Peyer's patch (tissue), 4 donors: ENCODE data around the gene FILIP1L. TPM values are rescaled to one million over a fixed set of nuclear protein-coding genes. Genes with fewer than 3 reads are reported as not detected.

Experiments
- DNase-seq, 3 donors: peaks; one replicate each; pipeline ENCODE4 v3.0.0-alpha.2; 2017 to 2019
- H3K27ac ChIP-seq, 4 donors: fragments of 200-600 bp; sonication (generic); one replicate each; pipeline ENCODE4 v1.5.1; 2016 to 2019
- H3K27me3 ChIP-seq, 2 donors: fragments of 200-600 bp; sonication (generic); one replicate each; pipeline ENCODE4 v1.5.1; 2019
- H3K36me3 ChIP-seq, 3 donors: fragments of 200-600 bp; sonication (generic); one replicate each; pipeline ENCODE4 v1.5.1; 2016 to 2019
- H3K4me1 ChIP-seq, 4 donors: fragments of 200-600 bp; sonication (generic); one replicate each; pipeline ENCODE4 v1.5.1; 2016 to 2019
- H3K4me3 ChIP-seq, 4 donors: fragments of 200-600 bp; sonication (generic); 1 replicate in 3 of 4; 2 replicates in 1 of 4; pipeline ENCODE4 v1.5.1; 2016 to 2019; ENCODE audit warnings: mild to moderate bottlenecking in 1 of 4
- H3K9me3 ChIP-seq, 4 donors: fragments of 200-600 bp; sonication (generic); one replicate each; pipeline ENCODE4 v1.5.1; 2016 to 2019; ENCODE audit warnings: mild to moderate bottlenecking in 1 of 4
- CTCF ChIP-seq, 6 experiments: fragments of 450-650 bp in 4 of 6; fragments of 200-600 bp in 2 of 6; sonication (generic) in 1 of 6; IDR thresholded peaks; one replicate each; pipeline ENCODE4 v1.5.1; 2017 to 2019; ENCODE audit warnings: antibody characterized with exemption in 6 of 6, mild to moderate bottlenecking in 3 of 6, moderate library complexity in 1 of 6
- POLR2A ChIP-seq, 2 donors: fragments of 450-650 bp; IDR thresholded peaks; one replicate each; pipeline ENCODE4 v1.5.1; 2017; ENCODE audit warnings: antibody characterized with exemption in 2 of 2, mild to moderate bottlenecking in 2 of 2, moderate library complexity in 2 of 2
- total RNA-seq, 4 donors: library from RNA; depleted of rRNA; stranded (reverse); fragments of >200 nt; gene quantifications; one replicate each; pipeline ENCODE4 v1.1.0, GENCODE V29; 2016

FILIP1L gene
- total RNA-seq, 4 donors from 2014 or later = 5.3 to 69.3 (median 13.1) TPM

DNA sequence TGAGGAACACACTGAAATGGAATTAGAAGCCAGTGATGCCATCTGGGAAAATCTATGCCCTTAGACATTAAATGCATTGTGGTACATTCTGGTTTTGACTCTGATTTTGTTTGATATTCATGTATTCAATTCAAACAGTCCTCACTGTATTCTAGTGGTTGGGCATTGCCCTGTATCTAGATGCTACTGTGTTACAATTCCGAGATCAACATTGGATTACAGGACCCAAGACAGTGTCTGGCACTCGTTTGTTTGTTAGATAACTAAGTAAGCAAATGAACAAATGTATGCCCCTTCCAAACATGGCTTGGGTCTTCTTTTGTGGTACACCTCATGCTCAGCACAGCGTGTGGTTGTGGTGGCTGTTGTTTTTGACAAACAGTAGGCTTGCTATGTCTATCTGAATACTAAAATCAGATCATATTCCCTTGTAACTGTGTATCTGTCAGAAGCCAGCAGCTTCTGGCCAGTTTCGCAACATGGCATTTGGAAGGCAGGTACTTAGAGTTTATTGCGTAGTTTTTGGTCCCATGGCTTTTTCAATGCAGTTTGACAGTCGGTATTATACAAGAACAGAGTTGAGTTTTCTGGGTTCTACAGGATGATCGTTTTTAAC is 5.7 kb downstream of the FILIP1L start:
- Histone ChIP-seq H3K27ac (no peak overlapping the region), H3K27me3 (no peaks in the 10 kb centered on the region), H3K4me3 (no peak overlapping the region), H3K4me1 (peaks cover 0 to 5% (median 0%) of the 10 kb centered on the region in 4 donors), H3K9me3 (no peaks in the 10 kb centered on the region), H3K36me3 (no peaks in the 10 kb centered on the region)
- DNase-seq = no peak
- TF ChIP-seq CTCF (IDR thresholded peaks at IDR 0.05) (no peak), POLR2A (IDR thresholded peaks at IDR 0.05) (no peak)

DNA sequence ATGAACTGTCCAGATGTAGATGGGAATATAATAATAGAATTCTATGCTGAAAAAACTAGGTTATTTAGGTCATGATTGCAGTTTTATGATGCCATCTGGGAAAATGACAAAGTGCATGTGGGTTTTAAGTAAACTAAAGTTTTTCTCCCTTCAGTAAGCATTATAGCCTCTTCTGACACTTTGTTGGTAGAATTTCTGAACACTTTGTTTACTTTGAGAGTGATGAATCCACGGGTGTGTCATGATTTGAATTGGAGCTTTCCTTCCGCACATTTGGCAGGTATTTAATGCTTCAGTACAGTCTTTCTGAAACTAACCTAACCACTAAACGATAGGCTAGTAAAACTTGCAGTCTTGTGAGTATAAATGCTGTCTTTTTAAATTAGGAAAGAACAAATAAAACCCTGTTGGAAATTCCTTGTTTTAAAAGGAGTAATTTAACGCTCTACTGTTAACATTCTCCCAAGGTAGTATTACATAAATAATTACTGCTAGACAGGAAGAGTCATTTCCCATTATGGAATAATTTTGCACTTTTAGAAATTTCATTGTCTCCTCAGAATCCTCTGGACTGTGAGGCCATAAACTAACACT is 7.0 kb downstream of the FILIP1L start:
- no peak for TF ChIP-seq CTCF (IDR thresholded peaks at IDR 0.05)
- TF ChIP-seq POLR2A (IDR thresholded peaks at IDR 0.05) = no peak
- no peak overlapping the region for H3K27ac ChIP-seq
- H3K36me3 ChIP-seq = no peaks in the 10 kb centered on the region
- H3K27me3 ChIP-seq = no peaks in the 10 kb centered on the region
- no peak for DNase-seq
- H3K9me3 ChIP-seq = no peaks in the 10 kb centered on the region
- peaks cover 0 to 5% (median 0%) of the 10 kb centered on the region in 4 donors for H3K4me1 ChIP-seq
- H3K4me3 ChIP-seq = no peak overlapping the region

GRCh38 chr3:100106531-100107141 is 7.7 kb downstream of the FILIP1L start:
- H3K4me1 ChIP-seq = peaks cover 0 to 5% (median 0%) of the 10 kb centered on the region in 4 donors
- no peak for DNase-seq
- TF ChIP-seq POLR2A (IDR thresholded peaks at IDR 0.05) (no peak), CTCF (IDR thresholded peaks at IDR 0.05) (no peak)
- H3K9me3 ChIP-seq = no peaks in the 10 kb centered on the region
- H3K27me3 ChIP-seq = no peaks in the 10 kb centered on the region
- no peaks in the 10 kb centered on the region for H3K36me3 ChIP-seq
- H3K27ac ChIP-seq = no peak overlapping the region
- H3K4me3 ChIP-seq = no peak overlapping the region

DNA sequence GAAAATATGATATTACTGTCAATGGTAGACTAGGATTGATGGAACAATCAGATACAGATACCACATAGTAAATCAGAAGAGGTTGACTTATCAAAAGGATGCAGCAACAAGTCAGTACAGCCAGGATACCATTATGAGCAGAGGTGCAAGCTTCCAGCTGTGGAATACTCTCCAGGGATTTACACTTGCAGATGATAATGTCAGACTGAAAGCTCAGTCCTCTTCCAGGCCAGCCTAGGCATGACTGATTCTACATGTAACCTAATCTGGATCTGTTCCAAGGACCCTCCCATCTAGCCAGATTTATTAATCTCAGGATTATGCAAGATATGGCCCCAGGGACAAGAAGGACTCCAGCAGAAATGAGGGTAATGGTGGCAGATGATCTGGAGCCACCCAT is 8.2 kb downstream of the FILIP1L start:
- Histone ChIP-seq H3K4me1 (peaks cover 0 to 5% (median 0%) of the 10 kb centered on the region in 4 donors), H3K36me3 (no peaks in the 10 kb centered on the region), H3K27ac (no peak overlapping the region), H3K9me3 (no peaks in the 10 kb centered on the region), H3K27me3 (no peaks in the 10 kb centered on the region), H3K4me3 (no peak overlapping the region)
- TF ChIP-seq CTCF (IDR thresholded peaks at IDR 0.05) (no peak), POLR2A (IDR thresholded peaks at IDR 0.05) (no peak)
- DNase-seq = no peak

GRCh38 chr3:100105501-100105900 is 8.8 kb downstream of the FILIP1L start:
- no peak for DNase-seq
- Histone ChIP-seq H3K9me3 (no peaks in the 10 kb centered on the region), H3K27ac (no peak overlapping the region), H3K4me1 (peaks cover 0 to 5% (median 0%) of the 10 kb centered on the region in 4 donors), H3K4me3 (no peak overlapping the region), H3K27me3 (no peaks in the 10 kb centered on the region), H3K36me3 (no peaks in the 10 kb centered on the region)
- TF ChIP-seq POLR2A (IDR thresholded peaks at IDR 0.05) = no peak
- TF ChIP-seq CTCF (IDR thresholded peaks at IDR 0.05) = no peak
